NCI-H1436 treated with DMSO at 0.1 percent for 48 hours (cell line): ENCODE results near the gene TSPAN9.

ENCODE experiments used
- DNase-seq: peaks from one replicate; lab custom pipeline; 2025; lab: John Stamatoyannopoulos, UW

Gene TSPAN9

DNA sequence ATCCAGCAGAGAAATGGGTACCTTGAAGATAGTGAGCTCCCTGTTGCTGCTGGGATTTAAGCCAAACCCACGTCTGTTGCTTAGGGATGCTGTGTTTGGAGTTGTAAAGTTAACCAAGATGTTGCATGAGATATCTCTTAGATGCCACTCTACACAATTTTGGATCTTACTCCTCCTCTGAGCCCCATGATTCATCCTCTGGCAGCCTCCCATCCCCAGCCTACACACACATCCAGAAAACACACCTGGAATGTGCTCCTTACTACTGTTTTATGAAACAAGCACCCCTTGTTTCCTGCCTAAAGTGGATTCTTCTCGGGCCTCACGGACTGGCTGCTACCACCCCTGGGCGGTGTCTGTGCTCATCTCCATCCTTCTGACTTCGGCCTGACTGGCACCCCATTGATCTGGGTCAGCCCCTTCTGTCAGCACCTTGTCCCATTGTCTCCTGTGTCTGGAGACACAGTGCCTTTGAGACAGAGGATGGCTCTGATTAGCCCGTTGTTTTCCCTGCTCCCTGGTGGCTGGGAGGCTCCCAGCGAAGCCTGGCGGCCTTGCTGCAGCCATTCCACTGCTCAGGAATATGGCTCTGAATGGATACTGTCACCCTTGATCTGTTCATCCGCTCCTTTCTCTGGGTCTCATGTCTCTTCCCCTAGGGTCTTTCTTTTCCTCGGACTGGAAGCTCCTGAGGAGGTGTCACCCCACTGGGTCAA, 24.3 kb downstream of the TSPAN9 start:
- DNase-seq: no peak

GRCh38 chr12:3102771-3103410, 25.7 kb downstream of the TSPAN9 start:
- DNase-seq: no peak

DNA sequence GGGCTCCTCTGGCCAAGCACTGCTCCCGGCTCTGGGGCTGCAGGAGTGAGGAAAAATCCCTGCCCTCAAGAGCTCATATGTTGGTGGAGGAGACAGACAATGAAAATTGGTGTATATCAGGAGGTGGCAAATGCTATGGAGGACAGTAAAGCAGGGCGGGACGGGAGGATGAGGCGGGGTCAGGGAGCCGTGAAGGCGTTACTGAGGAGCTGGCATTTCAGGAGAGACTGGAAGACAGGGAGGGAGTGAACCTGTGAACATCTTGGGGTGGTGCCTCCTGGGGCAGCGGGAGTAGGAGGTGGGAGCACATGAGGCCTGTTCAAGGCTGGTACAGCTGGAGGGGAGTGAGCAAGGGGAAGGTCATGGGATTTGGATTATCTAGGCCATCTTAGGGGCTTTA, 26.6 kb downstream of the TSPAN9 start:
- DNase-seq: no peak

- DNase-seq: no peak
Measured at GRCh38 chr12:3105690-3106479, 28.7 kb downstream of the TSPAN9 start.

DNA sequence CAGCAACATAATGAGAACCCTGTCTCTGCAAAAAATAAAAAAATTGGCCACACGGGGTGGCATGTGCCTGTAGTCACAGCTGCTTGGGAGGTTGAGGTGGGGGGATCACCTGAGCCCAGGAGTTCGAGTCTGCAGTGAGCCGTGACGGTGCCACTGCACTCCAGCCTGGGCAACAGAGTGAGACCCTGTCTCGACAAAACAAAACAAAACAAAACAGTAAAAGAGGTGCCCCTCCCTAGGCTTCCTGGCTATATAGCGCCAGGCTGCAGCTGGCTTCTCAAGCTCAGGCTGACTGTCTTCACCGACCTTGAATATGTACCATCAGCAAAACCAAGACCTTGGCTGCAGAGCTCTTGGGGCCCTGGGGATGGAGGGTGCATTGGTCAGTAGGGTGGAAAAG, 29.4 kb downstream of the TSPAN9 start:
- no peak for DNase-seq

DNA sequence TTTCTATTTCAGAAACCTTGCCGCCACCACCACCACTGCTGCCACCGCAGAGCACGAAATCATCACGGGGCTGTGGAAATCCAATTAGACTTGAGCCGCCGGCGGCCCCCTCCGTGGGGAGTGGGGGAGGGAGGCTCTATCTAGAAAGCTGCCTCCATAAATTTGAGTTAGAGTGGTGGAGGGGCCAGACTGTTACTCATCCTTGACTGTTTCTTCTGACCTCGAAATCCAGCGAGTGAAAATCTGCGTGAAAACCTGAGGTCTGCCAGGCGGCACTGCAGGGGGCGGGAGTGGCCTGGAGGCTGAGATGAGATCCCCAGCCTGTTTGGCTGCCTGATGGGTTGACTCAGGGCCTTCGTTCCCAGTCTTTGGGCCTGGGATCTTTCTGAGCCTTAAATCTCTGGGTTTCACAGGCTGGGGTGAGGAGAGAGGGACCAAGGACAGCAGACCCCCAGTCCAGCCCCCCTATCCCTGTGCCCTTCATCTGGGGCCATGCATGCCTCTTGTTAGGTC, 29.9 kb downstream of the TSPAN9 start:
- no peak for DNase-seq

DNA sequence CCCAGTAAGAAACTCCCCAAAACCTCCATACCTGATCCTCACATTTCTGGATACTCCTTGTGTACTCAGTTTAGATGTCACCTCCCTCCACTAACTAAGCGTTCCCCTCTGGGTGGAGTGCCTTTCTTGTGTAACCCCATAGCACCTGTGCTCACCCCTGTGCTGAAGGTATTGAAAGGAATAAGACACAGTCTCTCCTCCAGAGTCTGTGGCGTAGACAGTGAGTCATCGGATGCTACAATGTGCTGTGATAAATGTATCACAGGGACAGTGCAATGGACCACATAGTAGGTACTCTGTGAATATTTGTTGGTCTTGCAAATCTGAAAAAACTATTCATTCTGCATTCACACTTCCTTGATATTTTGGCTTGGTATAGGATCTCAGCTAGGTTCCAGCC, 30.8 kb downstream of the TSPAN9 start:
- DNase-seq: no peak

- no peak for DNase-seq
Measured at GRCh38 chr12:3110578-3110977, 33.4 kb downstream of the TSPAN9 start.

DNA sequence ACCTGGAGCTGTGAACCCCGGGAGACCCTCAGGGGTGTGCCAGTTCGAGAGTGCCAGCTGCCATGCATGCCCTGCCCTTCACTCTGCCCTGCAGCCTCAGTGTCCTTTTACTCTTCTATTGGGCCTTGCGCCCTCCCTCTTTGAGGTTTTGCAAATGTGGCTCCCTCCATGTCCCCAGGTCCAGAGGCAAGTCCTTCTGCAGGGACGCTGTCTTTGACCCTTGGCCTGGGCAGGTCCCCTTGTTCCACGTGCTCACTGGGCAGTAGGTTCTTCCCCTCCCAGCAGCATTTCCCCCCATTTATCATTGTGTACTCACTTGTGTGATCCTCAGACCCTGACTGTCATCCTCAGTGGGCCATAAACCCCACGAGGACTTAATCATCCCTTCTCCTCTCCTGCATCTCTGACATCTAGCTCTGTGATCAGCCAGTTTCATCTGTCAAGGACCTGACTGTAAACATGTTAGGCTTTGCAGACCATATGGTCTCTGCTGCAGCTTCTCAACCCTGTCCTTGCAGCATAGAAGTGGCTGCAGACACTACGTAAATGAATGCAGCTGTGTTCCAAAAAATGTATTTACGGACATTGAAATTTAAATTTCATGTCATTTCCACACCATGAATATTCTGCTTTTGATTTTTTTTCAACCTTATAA, 36.6 kb downstream of the TSPAN9 start:
- DNase-seq: no peak

- no peak for DNase-seq
Measured at GRCh38 chr12:3114671-3115070, 37.5 kb downstream of the TSPAN9 start.

DNA sequence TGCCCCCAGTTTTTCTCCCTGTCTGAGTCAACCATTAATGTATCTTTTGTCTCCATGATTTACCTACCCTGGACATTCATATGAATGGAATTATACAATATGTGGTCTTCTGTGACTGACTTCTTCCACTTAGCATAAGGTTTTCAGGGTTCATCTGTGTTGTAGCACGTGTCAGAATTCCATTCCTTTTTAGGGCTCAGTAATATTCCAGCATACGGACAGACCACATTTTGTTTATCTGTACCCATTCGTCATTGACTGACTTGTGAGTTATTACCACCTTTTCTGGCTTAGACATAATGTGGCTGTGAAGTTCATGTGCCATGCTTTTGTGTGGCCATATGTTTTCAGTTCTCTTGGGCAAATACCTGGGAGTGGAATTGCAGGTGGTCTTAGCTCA, 37.9 kb downstream of the TSPAN9 start:
- DNase-seq: no peak

- no peak for DNase-seq
Measured at GRCh38 chr12:3116106-3116844, 39.1 kb downstream of the TSPAN9 start.

DNA sequence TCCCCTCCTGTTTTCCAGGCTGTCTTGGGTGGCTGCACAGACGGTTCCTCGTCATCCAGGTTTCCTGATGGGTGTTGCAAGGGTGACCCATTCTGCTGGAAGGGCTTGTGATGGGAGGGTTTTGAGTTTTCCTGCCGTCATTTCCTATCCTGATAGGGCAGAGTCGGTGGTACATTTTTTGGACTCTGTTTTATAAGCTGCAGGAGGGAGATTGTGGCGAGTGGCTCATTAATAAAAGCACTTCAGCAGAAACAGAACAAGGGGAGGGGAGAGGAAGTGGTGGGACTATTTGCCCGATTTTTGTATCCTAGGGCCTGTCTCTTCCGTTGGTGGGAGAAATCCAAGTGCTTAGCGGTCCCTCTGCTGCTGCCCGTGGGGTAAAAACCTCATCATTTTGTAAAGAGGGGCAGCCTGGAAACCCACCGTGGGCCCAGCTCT, 40.0 kb downstream of the TSPAN9 start:
- DNase-seq: no peak

- no peak for DNase-seq
Measured at GRCh38 chr12:3117591-3118015, 40.4 kb downstream of the TSPAN9 start.

- DNase-seq: no peak
Measured at GRCh38 chr12:3119192-3119755, 42.1 kb downstream of the TSPAN9 start.

- DNase-seq: no peak
Measured at GRCh38 chr12:3119756-3120601, 42.8 kb downstream of the TSPAN9 start.

- DNase-seq: no peak
Measured at GRCh38 chr12:3120701-3121100, 43.5 kb downstream of the TSPAN9 start.

DNA sequence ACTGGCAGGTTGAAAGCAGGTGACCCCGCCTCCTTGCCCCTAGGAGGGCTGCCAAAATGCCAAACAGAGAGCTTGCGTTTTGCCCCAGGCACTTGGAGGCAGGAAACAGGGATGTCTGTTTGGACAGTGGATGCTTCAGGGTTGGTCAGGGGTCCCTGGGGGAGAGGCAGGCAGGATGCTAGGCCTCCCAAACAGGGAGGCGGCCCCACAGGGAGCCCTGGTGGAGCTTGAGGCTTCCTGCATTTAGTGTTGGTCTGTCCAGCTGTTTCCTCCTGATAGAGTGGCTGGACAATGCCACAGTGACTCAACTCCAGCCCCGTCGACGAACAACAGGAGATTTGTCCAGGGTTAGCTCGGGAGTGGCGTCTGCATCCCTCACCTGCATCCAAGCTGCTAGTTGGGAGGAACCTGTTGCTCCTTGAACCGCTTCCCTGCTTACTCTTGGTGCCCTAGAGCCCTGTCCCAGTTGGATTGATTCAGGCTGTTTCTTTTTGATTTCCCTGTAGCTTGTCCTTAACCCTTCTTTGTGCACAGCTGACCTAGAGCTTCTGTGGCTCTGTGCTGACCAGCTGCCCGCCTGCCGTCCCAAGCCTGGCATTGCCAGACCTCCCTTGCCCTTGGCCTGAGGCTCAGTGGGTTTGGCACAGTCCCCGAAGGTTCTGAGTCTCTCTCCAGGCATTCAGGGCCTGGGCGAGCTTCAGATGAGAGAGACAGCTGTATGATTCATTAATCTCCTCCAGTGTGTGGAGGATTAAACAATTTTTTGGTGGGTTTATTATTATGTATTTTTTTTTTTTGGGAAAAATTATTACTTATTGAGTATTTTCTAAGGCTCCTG, 45.9 kb downstream of the TSPAN9 start:
- DNase-seq: no peak

GRCh38 chr12:3123729-3124128, 46.5 kb downstream of the TSPAN9 start:
- no peak for DNase-seq
